GM23338 (cell line): Measurements from ENCODE around the gene PELI1. TPM values are rescaled to one million over a fixed set of nuclear protein-coding genes. Genes with fewer than 3 reads are reported as not detected.

ENCODE experiments used
- ATAC-seq: fragments of 200-7000 bp; cut with Tn5 transposase; 3 replicates; pipeline ENCODE4 v1.9.1; 2020
- DNase-seq: peaks from one replicate; pipeline ENCODE4 v3.0.0-alpha.2; 2015; ENCODE audit warnings: low spot score
- H2AFZ ChIP-seq: fragments of 200-600 bp; sonication (generic); 2 replicates; pipeline ENCODE4 v1.8.0; 2016; ENCODE audit warnings: antibody characterized with exemption, mild to moderate bottlenecking, moderate library complexity
- H3F3A ChIP-seq: fragments of 200-600 bp; sonication (generic); replicated peaks from 2 replicates; pipeline ENCODE4 v1.8.0; 2017; ENCODE audit warnings: antibody characterized with exemption, mixed run types, low read depth
- H3K27ac ChIP-seq: fragments of 200-600 bp; sonication (generic); 2 replicates; pipeline ENCODE4 v1.6.1; 2016; ENCODE audit warnings: low read depth
- H3K27me3 ChIP-seq: fragments of 200-600 bp; sonication (generic); 2 replicates; pipeline ENCODE4 v1.8.0; 2016; ENCODE audit warnings: mild to moderate bottlenecking, mixed run types, moderate library complexity; ENCODE audit not compliant: insufficient read depth
- H3K36me3 ChIP-seq: fragments of 200-600 bp; sonication (generic); 2 replicates; pipeline ENCODE4 v1.8.0; 2016; ENCODE audit warnings: mild to moderate bottlenecking; ENCODE audit not compliant: insufficient read depth
- H3K4me1 ChIP-seq: fragments of 200-600 bp; sonication (generic); 2 replicates; pipeline ENCODE4 v1.8.0; 2016; ENCODE audit warnings: mild to moderate bottlenecking, moderate library complexity; ENCODE audit not compliant: insufficient read depth
- H3K4me2 ChIP-seq: fragments of 200-600 bp; sonication (generic); 2 replicates; pipeline ENCODE4 v1.7.1; 2017; ENCODE audit warnings: mixed run types
- H3K4me3 ChIP-seq: fragments of 200-600 bp; sonication (generic); 2 replicates; pipeline ENCODE4 v1.6.1; 2016; ENCODE audit warnings: mixed run types
- H3K79me2 ChIP-seq: fragments of 200-600 bp; sonication (generic); replicated peaks from 2 replicates; pipeline ENCODE4 v1.8.0; 2017; ENCODE audit warnings: mild to moderate bottlenecking; ENCODE audit not compliant: insufficient read depth
- H3K9me2 ChIP-seq: fragments of 200-600 bp; sonication (generic); 2 replicates; pipeline ENCODE4 v1.8.0; 2017; ENCODE audit not compliant: insufficient read depth
- H4K20me1 ChIP-seq: fragments of 200-600 bp; sonication (generic); replicated peaks from 2 replicates; pipeline ENCODE4 v1.8.0; 2017; ENCODE audit warnings: mild to moderate bottlenecking; ENCODE audit not compliant: insufficient read depth
- H3K27ac Mint-ChIP-seq: 2 replicates; pipeline ENCODE4 v1.8.0; 2020; ENCODE audit warnings: inconsistent platforms, mild to moderate bottlenecking, moderate library complexity, mixed read lengths
- H3K27me3 Mint-ChIP-seq: 3 replicates; pipeline ENCODE4 v1.8.0; 2022; ENCODE audit warnings: low read depth, mild to moderate bottlenecking, moderate library complexity, mixed read lengths, inconsistent platforms; ENCODE audit not compliant: insufficient read depth, poor library complexity
- H3K36me3 Mint-ChIP-seq: 3 replicates; pipeline ENCODE4 v1.8.0; 2021; ENCODE audit warnings: low read depth, mild to moderate bottlenecking, inconsistent platforms, moderate library complexity, mixed read lengths
- H3K4me1 Mint-ChIP-seq: 3 replicates; pipeline ENCODE4 v1.8.0; 2020; ENCODE audit warnings: mild to moderate bottlenecking, inconsistent platforms, mixed read lengths
- H3K4me3 Mint-ChIP-seq: 3 replicates; pipeline ENCODE4 v1.8.0; 2021; ENCODE audit warnings: moderate library complexity, mild to moderate bottlenecking, inconsistent platforms, mixed read lengths
- H3K9me3 Mint-ChIP-seq: 3 replicates; pipeline ENCODE4 v1.8.0; 2020; ENCODE audit warnings: moderate library complexity, mild to moderate bottlenecking, inconsistent platforms, mixed read lengths
- CREB1 ChIP-seq: fragments of 250-450 bp; sonication (Bioruptor Pico); IDR thresholded peaks from 2 replicates; pipeline ENCODE4 v1.5.0; 2020; ENCODE audit warnings: low read depth, mild to moderate bottlenecking, moderate library complexity
- CTCF ChIP-seq, 2 experiments: fragments of 200-600 bp in 1 of 2; sonication (generic) in 1 of 2; conservative IDR thresholded peaks; 2 replicates each; pipeline versions ENCODE4 v1.5.1 to v1.6.1; 2016 to 2017; ENCODE audit warnings: antibody characterized with exemption in 2 of 2, low read depth in 2 of 2, mild to moderate bottlenecking in 2 of 2, moderate library complexity in 1 of 2
- ETS1 ChIP-seq: IDR thresholded peaks from 2 replicates; pipeline ENCODE4 v1.6.1; 2016; ENCODE audit warnings: antibody characterized with exemption
- JUNB ChIP-seq: IDR thresholded peaks from one replicate; pipeline ENCODE4 v1.6.1; 2016; ENCODE audit warnings: antibody characterized with exemption; ENCODE audit not compliant: unreplicated experiment
- NANOG ChIP-seq: IDR thresholded peaks from 2 replicates; pipeline ENCODE4 v1.6.1; 2016; ENCODE audit warnings: antibody characterized with exemption, borderline replicate concordance
- POLR2AphosphoS5 ChIP-seq: IDR thresholded peaks from 2 replicates; pipeline ENCODE4 v1.6.1; 2016; ENCODE audit warnings: antibody characterized with exemption, low read depth
- REST ChIP-seq: IDR thresholded peaks from one replicate; pipeline ENCODE4 v1.6.1; 2018; ENCODE audit warnings: antibody characterized with exemption; ENCODE audit not compliant: unreplicated experiment
- ZNF114 ChIP-seq: fragments of 250-450 bp; sonication (Bioruptor Pico); IDR thresholded peaks from 2 replicates; pipeline ENCODE4 v1.5.0; 2020; ENCODE audit warnings: mild to moderate bottlenecking, moderate library complexity
- ZNF331 ChIP-seq: fragments of 250-450 bp; sonication (Bioruptor Pico); IDR thresholded peaks from 2 replicates; pipeline ENCODE4 v1.5.0; 2020; ENCODE audit warnings: low read depth, mild to moderate bottlenecking, moderate library complexity
- ZNF462 ChIP-seq: fragments of 250-450 bp; sonication (Bioruptor Pico); IDR thresholded peaks from 2 replicates; pipeline ENCODE4 v1.5.0; 2020; ENCODE audit warnings: mild to moderate bottlenecking, moderate library complexity
- polyA plus RNA-seq: library from polyadenylated mRNA; unstranded; fragments of >200 nt; fragmentation: Nextera tagmentation; extraction: Ambion mirVana; gene quantifications from 2 replicates; pipeline ENCODE4 v1.2.1, GENCODE V29; 2016
- total RNA-seq: library from RNA; depleted of rRNA; stranded (reverse); fragments of >200 nt; shearing (Covaris generic); gene quantifications from 2 replicates; pipeline ENCODE4 v1.2.3, GENCODE V29; 2014

Gene PELI1
- total and polyA plus RNA-seq, 2 experiments from 2014 or later: 32.4 to 61.8 TPM

- no peak for TF ChIP-seq CTCF (conservative IDR thresholded peaks at IDR 0.05; ENCODE audit: low read depth in 2 of 2)
- no peak for TF ChIP-seq NANOG
- TF ChIP-seq REST: no peak
- TF ChIP-seq JUNB: no peak
- no peak for TF ChIP-seq ZNF331 (CRISPR knock-in tag)
These were observed 10.9 kb downstream of the PELI1 start (continued) for GRCh38 chr2:64133354-64133753.

DNA sequence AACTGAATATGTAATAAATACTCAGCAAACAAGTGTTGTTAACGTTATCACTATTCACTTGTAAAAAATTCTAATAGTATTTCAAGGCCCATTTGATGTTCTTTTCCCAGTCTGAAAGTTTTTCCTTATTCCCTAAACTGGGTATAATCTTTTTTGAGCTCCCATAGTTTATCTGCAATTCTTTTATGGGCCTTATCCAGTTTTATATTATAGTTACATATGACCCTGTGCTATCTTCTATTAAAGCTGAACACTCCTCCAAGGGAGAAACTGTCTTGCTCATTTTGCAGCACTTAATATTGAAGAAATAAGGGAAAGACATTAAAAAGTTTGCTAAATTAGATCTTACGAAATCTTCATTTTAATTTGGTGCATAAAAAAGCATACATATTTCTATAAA, 13.9 kb downstream of the PELI1 start:
- no peaks in the 10 kb centered on the region for H3K27me3 ChIP-seq
- H3K9me3 Mint-ChIP-seq: no peaks in the 10 kb centered on the region
- no peak for DNase-seq
- H3F3A ChIP-seq: no peaks in the 10 kb centered on the region
- no peak overlapping the region for H3K27ac ChIP-seq
- no peak overlapping the region for H2AFZ ChIP-seq
- H3K9me2 ChIP-seq: no peaks in the 10 kb centered on the region
- H3K4me3 ChIP-seq: no peak overlapping the region
- peak overlapping the region; percentile 49; the same call in 1 of the 2 replicates for H3K27ac Mint-ChIP-seq
- H3K27me3 Mint-ChIP-seq: no peaks in the 10 kb centered on the region
- H3K4me1 ChIP-seq: peaks cover 68% of the 10 kb centered on the region
- peaks cover 9% of the 10 kb centered on the region for H4K20me1 ChIP-seq
- no peaks in the 10 kb centered on the region for H3K36me3 ChIP-seq
- H3K4me1 Mint-ChIP-seq: peaks cover 66% of the 10 kb centered on the region
- peaks cover 100% of the 10 kb centered on the region for H3K79me2 ChIP-seq
- peaks cover under 1% of the 10 kb centered on the region; the same call in 1 of the 3 replicates for H3K36me3 Mint-ChIP-seq
- peak overlapping the region; percentile 41; the same call in 1 of the 2 replicates for H3K4me2 ChIP-seq
- ATAC-seq: no peak
- H3K4me3 Mint-ChIP-seq: no peak overlapping the region
- no peak for TF ChIP-seq ZNF462 (CRISPR knock-in tag)
- TF ChIP-seq CREB1 (CRISPR knock-in tag): no peak
- TF ChIP-seq ZNF114 (CRISPR knock-in tag): no peak
- TF ChIP-seq CTCF (conservative IDR thresholded peaks at IDR 0.05; ENCODE audit: low read depth in 2 of 2): no peak
- no peak for TF ChIP-seq ETS1
- TF ChIP-seq ZNF331 (CRISPR knock-in tag): no peak
- no peak for TF ChIP-seq JUNB
- no peak for TF ChIP-seq POLR2AphosphoS5
- no peak for TF ChIP-seq NANOG
